Measurements from ENCODE around the gene RRM1.
"Not testable (repeated sequence)": the region's sequence is repeated elsewhere in the genome, so short reads cannot be mapped to it uniquely, and the experiment has no call there.

The RRM1 gene

DNA sequence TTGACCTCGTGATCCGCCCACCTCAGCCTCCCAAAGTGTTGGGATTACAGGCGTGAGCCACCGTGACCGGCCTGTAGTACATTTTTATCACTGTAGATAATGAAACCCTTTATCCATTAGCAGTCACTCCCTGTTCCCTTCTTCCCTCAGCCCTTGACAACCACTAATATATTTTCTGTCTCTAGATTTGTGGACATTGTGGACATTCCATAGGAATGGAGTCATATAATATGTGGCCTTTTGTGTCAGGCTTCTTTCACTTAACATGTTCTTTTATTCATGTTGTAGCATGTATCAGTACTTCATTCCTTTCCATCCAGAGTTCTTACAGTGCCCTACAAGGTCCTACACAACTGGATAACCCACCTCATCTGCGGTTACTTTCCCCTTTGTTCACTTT is 30.5 kb downstream of the RRM1 start:
- H3K4me3 ChIP-seq (ENCODE audit: low read depth, low read length): no peak overlapping the region
- no peak for DNase-seq (ENCODE audit: low read depth)

DNA sequence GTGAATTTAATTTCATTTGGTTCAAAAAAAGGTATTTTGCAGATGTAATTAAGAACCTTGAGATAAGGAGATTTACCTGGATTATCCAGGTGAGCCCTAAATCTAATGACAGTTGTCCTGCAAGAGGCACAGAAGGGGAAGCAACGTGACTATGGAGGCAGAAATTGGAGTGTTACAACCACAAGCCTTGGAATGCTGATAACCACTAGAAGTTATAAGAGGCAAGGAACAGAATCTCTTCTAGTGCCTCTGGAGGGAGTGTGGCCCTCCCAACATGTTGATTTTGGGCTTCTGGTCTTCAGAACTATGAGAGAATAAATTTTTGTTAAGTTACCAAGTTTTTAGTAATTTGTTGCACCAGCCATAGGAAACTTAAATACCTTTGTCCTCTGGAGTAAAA is 32.8 kb downstream of the RRM1 start:
- TF ChIP-seq, protein P1, sequence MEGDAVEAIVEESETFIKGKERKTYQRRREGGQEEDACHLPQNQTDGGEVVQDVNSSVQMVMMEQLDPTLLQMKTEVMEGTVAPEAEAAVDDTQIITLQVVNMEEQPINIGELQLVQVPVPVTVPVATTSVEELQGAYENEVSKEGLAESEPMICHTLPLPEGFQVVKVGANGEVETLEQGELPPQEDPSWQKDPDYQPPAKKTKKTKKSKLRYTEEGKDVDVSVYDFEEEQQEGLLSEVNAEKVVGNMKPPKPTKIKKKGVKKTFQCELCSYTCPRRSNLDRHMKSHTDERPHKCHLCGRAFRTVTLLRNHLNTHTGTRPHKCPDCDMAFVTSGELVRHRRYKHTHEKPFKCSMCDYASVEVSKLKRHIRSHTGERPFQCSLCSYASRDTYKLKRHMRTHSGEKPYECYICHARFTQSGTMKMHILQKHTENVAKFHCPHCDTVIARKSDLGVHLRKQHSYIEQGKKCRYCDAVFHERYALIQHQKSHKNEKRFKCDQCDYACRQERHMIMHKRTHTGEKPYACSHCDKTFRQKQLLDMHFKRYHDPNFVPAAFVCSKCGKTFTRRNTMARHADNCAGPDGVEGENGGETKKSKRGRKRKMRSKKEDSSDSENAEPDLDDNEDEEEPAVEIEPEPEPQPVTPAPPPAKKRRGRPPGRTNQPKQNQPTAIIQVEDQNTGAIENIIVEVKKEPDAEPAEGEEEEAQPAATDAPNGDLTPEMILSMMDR (IDR thresholded peaks at IDR 0.05; ENCODE audit: insufficient read depth, low read depth, low read length, missing control alignments): no peak
- no peak for DNase-seq (ENCODE audit: low read depth)
- no peak overlapping the region for H3K4me3 ChIP-seq (ENCODE audit: low read depth, low read length)

More for the DNA sequence above, 30.5 kb downstream of the RRM1 start:
- TF ChIP-seq, protein P1 (IDR thresholded peaks at IDR 0.05; ENCODE audit: insufficient read depth, low read depth, low read length, missing control alignments): no peak

DNA sequence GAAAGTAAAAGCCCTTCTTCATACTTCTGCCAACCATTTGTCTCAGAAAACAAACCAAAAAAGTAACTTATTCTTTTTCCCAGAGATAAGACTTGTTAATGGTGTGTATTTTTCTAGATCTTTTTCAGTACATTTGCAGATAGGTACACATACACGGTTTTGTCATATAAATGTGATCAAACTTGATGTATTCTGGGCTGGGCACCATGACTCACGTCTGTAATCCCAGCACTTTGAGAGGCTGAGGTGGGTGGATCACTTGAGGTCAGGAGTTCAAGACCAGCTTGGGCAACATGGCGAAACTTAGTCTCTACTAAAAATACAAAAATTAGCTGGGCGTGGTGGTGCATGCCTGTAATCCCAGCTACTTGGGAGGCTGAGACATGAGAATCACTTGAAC is 35.6 kb downstream of the RRM1 start:
- not testable (repeated sequence) for H3K4me3 ChIP-seq (ENCODE audit: low read depth, low read length); DNase-seq (ENCODE audit: low read depth)

DNA sequence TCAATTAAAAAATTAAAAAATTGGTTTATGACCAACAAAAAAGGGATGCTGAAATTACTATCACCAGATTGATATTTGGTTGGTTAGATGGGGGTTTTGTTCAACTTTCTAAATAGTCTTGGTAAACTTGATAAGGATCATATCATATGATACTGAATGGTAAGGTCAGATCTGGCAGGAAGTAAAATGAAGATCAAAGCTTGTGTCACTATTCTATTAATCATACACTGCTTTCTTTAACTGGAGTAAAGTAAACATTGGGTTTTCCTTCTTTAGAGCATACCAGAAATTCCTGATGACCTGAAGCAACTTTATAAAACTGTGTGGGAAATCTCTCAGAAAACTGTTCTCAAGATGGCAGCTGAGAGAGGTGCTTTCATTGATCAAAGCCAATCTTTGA is 40.2 kb downstream of the RRM1 start:
- TF ChIP-seq, protein P1 (IDR thresholded peaks at IDR 0.05; ENCODE audit: insufficient read depth, low read depth, low read length, missing control alignments): no peak
- no peak overlapping the region for H3K4me3 ChIP-seq (ENCODE audit: low read depth, low read length)
- DNase-seq (ENCODE audit: low read depth): no peak

DNA sequence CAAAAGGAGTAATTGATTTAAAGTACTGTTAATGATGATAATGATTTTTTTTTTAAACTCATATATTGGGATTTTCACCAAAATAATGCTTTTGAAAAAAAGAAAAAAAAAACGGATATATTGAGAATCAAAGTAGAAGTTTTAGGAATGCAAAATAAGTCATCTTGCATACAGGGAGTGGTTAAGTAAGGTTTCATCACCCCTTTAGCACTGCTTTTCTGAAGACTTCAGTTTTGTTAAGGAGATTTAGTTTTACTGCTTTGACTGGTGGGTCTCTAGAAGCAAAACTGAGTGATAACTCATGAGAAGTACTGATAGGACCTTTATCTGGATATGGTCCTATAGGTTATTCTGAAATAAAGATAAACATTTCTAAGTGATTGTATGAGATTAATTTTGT is 43.9 kb downstream of the RRM1 start:
- DNase-seq (ENCODE audit: low read depth): no peak
- TF ChIP-seq, protein P1 (IDR thresholded peaks at IDR 0.05; ENCODE audit: insufficient read depth, low read depth, low read length, missing control alignments): no peak
- no peak overlapping the region for H3K4me3 ChIP-seq (ENCODE audit: low read depth, low read length)

DNA sequence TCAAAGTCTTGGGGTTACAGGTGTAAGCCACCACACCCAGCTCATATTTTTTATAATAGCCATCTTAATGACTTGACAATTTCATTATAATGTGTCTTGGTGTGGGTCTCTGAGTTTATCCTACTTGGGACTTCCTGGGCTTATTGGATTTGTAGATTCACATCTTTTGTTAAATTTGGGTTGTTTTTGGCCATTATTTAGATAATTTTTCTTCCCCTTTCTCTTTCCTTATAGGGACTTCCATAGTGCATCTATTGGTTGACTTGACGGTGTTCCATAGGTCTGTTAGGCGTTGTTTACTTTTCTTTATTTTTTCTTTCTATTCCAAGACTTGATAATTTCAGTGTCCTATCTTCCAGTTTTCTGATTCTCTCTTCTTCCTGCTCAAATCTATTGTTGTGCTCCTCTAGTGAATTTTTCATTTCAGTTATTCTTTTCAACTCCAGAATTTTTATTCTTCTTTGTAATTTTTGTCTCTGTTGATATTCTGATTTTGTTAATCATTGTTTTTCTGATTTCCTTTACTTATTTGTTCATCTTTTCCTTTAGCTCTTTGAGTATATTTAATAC is 45.6 kb downstream of the RRM1 start:
- H3K4me3 ChIP-seq (ENCODE audit: low read depth, low read length): no peak overlapping the region
- no peak for DNase-seq (ENCODE audit: low read depth)
- TF ChIP-seq, protein P1 (IDR thresholded peaks at IDR 0.05; ENCODE audit: insufficient read depth, low read depth, low read length, missing control alignments): no peak

DNA sequence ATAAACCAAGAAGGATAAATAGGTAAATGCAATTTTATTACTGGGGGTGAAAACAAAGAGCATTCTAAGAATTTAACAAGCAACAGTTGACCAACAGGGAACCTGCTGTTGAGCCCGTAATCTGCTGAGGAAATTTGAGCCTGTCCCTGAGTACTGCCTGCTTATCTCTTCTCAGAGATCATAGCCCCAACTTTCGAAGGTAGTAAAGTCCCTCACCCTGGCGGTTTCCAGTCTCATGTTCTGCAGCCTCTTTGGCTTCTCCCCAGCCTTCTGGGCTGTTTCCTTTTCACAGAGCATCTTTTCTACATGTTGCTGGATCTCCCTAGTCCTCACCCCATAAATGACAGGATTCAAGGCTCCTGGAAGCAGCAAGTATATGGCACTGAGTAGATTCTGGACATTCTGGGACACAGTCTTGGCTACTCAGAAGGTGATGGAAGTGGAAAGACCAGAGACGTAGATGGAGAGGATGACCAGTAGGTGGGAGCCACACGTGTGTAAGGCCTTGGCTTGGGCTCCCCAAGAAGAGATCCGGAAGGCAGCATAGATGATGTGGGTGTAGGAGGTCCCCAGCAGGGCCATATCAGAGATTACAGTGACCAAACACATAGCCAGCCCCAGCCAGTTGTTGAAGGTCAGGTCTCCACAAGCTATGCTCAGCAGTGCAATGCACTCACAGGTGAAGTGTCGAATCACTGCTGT is 51.6 kb downstream of the RRM1 start:
- no peak for DNase-seq (ENCODE audit: low read depth)
- no peak overlapping the region for H3K4me3 ChIP-seq (ENCODE audit: low read depth, low read length)
- TF ChIP-seq, protein P1 (IDR thresholded peaks at IDR 0.05; ENCODE audit: insufficient read depth, low read depth, low read length, missing control alignments): no peak
